ENCODE measurements around the gene CT47A7. TPM values are rescaled to one million over a fixed set of nuclear protein-coding genes. Genes with fewer than 3 reads are reported as not detected.
"Not testable (repeated sequence)": the region's sequence is repeated elsewhere in the genome, so short reads cannot be mapped to it uniquely, and the experiment has no call there.

The CT47A7 gene
- total RNA-seq (not detected), polyA plus RNA-seq (not detected)
- long read RNA-seq, donor 1, result 0 reads
- long read RNA-seq, donor 2, result 0 reads
- long read RNA-seq, donor 3, result 0 reads
- long read RNA-seq, donor 4, result 0 reads
- long read RNA-seq, donor 5, result 0 reads

GRCh38 chrX:120956500-120956899, at the start of gene CT47A7:
Gene CT47A7, minus strand, starts transcription at chrX:120956600. Its CDS starts 255 bp downstream, at chrX:120956345.
- DNase-seq; H3K27me3 ChIP-seq (ENCODE audit: control insufficient read depth in 3 of 3, insufficient read depth in 3 of 3, low read length in 2 of 3); H3K4me3 ChIP-seq; H3K4me1 ChIP-seq (ENCODE audit: control insufficient read depth in 5 of 5, insufficient read depth in 5 of 5, low read length in 5 of 5); H3K27ac ChIP-seq (ENCODE audit: low read depth in 1 of 2, low read length in 1 of 2); ATAC-seq (ENCODE audit: insufficient read depth, low FRiP score); H3K36me3 ChIP-seq (ENCODE audit: control insufficient read depth in 4 of 4, insufficient read depth in 4 of 4, low read length in 4 of 4); H3K9ac ChIP-seq (ENCODE audit: insufficient read depth in 1 of 2, low read length in 2 of 2); H3K9me3 ChIP-seq (ENCODE audit: control insufficient read depth in 4 of 4, insufficient read depth in 3 of 4, low read length in 3 of 4): not testable (repeated sequence)
- no CpG with 5 or more reads among the region's 7 CpGs for WGBS, 2 donors

GRCh38 chrX:121000589-121000988, 44.2 kb upstream of the CT47A7 start:
- Histone ChIP-seq H3K4me1 (ENCODE audit: control insufficient read depth in 5 of 5, insufficient read depth in 5 of 5, low read length in 5 of 5) (no peaks in the 10 kb centered on the region), H3K36me3 (ENCODE audit: control insufficient read depth in 4 of 4, insufficient read depth in 4 of 4, low read length in 4 of 4) (no peaks in the 10 kb centered on the region), H3K27me3 (ENCODE audit: control insufficient read depth in 3 of 3, insufficient read depth in 3 of 3, low read length in 2 of 3) (peaks cover 0 to 3% (median 0%) of the 10 kb centered on the region in 3 donors), H3K4me3 (no peak overlapping the region), H3K9ac (ENCODE audit: insufficient read depth in 1 of 2, low read length in 2 of 2) (no peak overlapping the region), H3K27ac (ENCODE audit: low read depth in 1 of 2, low read length in 1 of 2) (no peak overlapping the region), H3K9me3 (ENCODE audit: control insufficient read depth in 4 of 4, insufficient read depth in 3 of 4, low read length in 3 of 4) (no peaks in the 10 kb centered on the region)
- 52 to 61% methylated on average over 4 of the region's 4 CpGs for WGBS, 2 donors
- ATAC-seq (ENCODE audit: insufficient read depth, low FRiP score) (no peak), DNase-seq (peak in 2 of 3 donors; percentile 5 to 35)
- TF ChIP-seq CTCF (IDR thresholded peaks at IDR 0.05; ENCODE audit: control extremely low read depth, extremely low read depth), result no peak

GRCh38 chrX:120999413-120999812, 43.0 kb upstream of the CT47A7 start:
- H3K9ac ChIP-seq (ENCODE audit: insufficient read depth in 1 of 2, low read length in 2 of 2), result no peak overlapping the region
- no peak for TF ChIP-seq CTCF (IDR thresholded peaks at IDR 0.05; ENCODE audit: control extremely low read depth, extremely low read depth)
- WGBS, 2 donors, result 75 to 81% methylated on average over 3 of the region's 3 CpGs
- H3K27me3 ChIP-seq (ENCODE audit: control insufficient read depth in 3 of 3, insufficient read depth in 3 of 3, low read length in 2 of 3), result peaks cover 0 to 3% (median 0%) of the 10 kb centered on the region in 3 donors
- H3K4me3 ChIP-seq, result no peak overlapping the region
- DNase-seq, result no peak
- no peak for ATAC-seq (ENCODE audit: insufficient read depth, low FRiP score)
- H3K9me3 ChIP-seq (ENCODE audit: control insufficient read depth in 4 of 4, insufficient read depth in 3 of 4, low read length in 3 of 4), result no peaks in the 10 kb centered on the region
- no peaks in the 10 kb centered on the region for H3K4me1 ChIP-seq (ENCODE audit: control insufficient read depth in 5 of 5, insufficient read depth in 5 of 5, low read length in 5 of 5)
- H3K36me3 ChIP-seq (ENCODE audit: control insufficient read depth in 4 of 4, insufficient read depth in 4 of 4, low read length in 4 of 4), result no peaks in the 10 kb centered on the region
- H3K27ac ChIP-seq (ENCODE audit: low read depth in 1 of 2, low read length in 1 of 2), result no peak overlapping the region

- WGBS, 2 donors, result no CpG with 5 or more reads among the region's 8 CpGs
- DNase-seq; ATAC-seq (ENCODE audit: insufficient read depth, low FRiP score); H3K9me3 ChIP-seq (ENCODE audit: control insufficient read depth in 4 of 4, insufficient read depth in 3 of 4, low read length in 3 of 4); H3K27ac ChIP-seq (ENCODE audit: low read depth in 1 of 2, low read length in 1 of 2); H3K27me3 ChIP-seq (ENCODE audit: control insufficient read depth in 3 of 3, insufficient read depth in 3 of 3, low read length in 2 of 3); H3K9ac ChIP-seq (ENCODE audit: insufficient read depth in 1 of 2, low read length in 2 of 2); H3K4me3 ChIP-seq; H3K4me1 ChIP-seq (ENCODE audit: control insufficient read depth in 5 of 5, insufficient read depth in 5 of 5, low read length in 5 of 5); H3K36me3 ChIP-seq (ENCODE audit: control insufficient read depth in 4 of 4, insufficient read depth in 4 of 4, low read length in 4 of 4): not testable (repeated sequence)
These were observed 29.3 kb upstream of the CT47A7 start, which contains the start of gene CT47A1 for GRCh38 chrX:120985660-120986059. Gene CT47A1, minus strand, starts transcription at chrX:120985760. Its CDS starts 231 bp downstream, at chrX:120985529.

Small RNA genes lying within 50 kb of the gene (small RNA-seq; reads per million reads assigned to genes)
- gene AL670379.1 (ENCODE audit: low replicate concordance) (not detected), gene AL670379.10 (ENCODE audit: low replicate concordance) (not detected), gene AL670379.11 (ENCODE audit: low replicate concordance) (not detected), gene AL670379.12 (ENCODE audit: low replicate concordance) (not detected), gene AL670379.2 (ENCODE audit: low replicate concordance) (not detected), gene AL670379.3 (ENCODE audit: low replicate concordance) (not detected), gene AL670379.4 (ENCODE audit: low replicate concordance) (not detected), gene AL670379.5 (ENCODE audit: low replicate concordance) (not detected), gene AL670379.6 (ENCODE audit: low replicate concordance) (not detected), gene AL670379.7 (ENCODE audit: low replicate concordance) (not detected), gene AL670379.8 (ENCODE audit: low replicate concordance) (not detected), gene AL670379.9 (ENCODE audit: low replicate concordance) (not detected)

Other genes starting within 250 kb of the CT47A7 start
- gene CT47B1, start 80.7 kb downstream of the CT47A7 start, total RNA-seq, result not detected
- not detected for gene CT47B1, start 80.7 kb downstream of the CT47A7 start, polyA plus RNA-seq
- not detected for gene CT47A11, start 19.4 kb downstream of the CT47A7 start, total RNA-seq
- not detected for gene CT47A11, start 19.4 kb downstream of the CT47A7 start, polyA plus RNA-seq
- not detected for gene CT47A10, start 14.6 kb downstream of the CT47A7 start, total RNA-seq
- not detected for gene CT47A10, start 14.6 kb downstream of the CT47A7 start, polyA plus RNA-seq
- not detected for gene CT47A9, start 9.7 kb downstream of the CT47A7 start, total RNA-seq
- gene CT47A9, start 9.7 kb downstream of the CT47A7 start, polyA plus RNA-seq, result not detected
- not detected for gene CT47A8, start 4.9 kb downstream of the CT47A7 start, total RNA-seq
- not detected for gene CT47A8, start 4.9 kb downstream of the CT47A7 start, polyA plus RNA-seq
- gene CT47A6, start 4.9 kb upstream of the CT47A7 start, total RNA-seq, result not detected
- not detected for gene CT47A6, start 4.9 kb upstream of the CT47A7 start, polyA plus RNA-seq
- gene CT47A5, start 9.7 kb upstream of the CT47A7 start, total RNA-seq, result not detected
- gene CT47A5, start 9.7 kb upstream of the CT47A7 start, polyA plus RNA-seq, result not detected
- not detected for gene CT47A4, start 14.6 kb upstream of the CT47A7 start, total RNA-seq
- gene CT47A4, start 14.6 kb upstream of the CT47A7 start, polyA plus RNA-seq, result not detected
- not detected for gene CT47A3, start 19.5 kb upstream of the CT47A7 start, total RNA-seq
- not detected for gene CT47A3, start 19.5 kb upstream of the CT47A7 start, polyA plus RNA-seq
- gene CT47A2, start 24.3 kb upstream of the CT47A7 start, total RNA-seq, result not detected
- not detected for gene CT47A2, start 24.3 kb upstream of the CT47A7 start, polyA plus RNA-seq
- gene CT47A1, start 29.2 kb upstream of the CT47A7 start, total RNA-seq, result not detected
- gene CT47A1, start 29.2 kb upstream of the CT47A7 start, polyA plus RNA-seq, result not detected
- 1 to 10 TPM; 2.5 to 2.6 TPM for gene GLUD2, start 91.0 kb upstream of the CT47A7 start, total RNA-seq
- under 1 TPM; 0.35 to 0.61 TPM for gene GLUD2, start 91.0 kb upstream of the CT47A7 start, polyA plus RNA-seq